Activated CD8-positive, alpha-beta T cell treated with anti-CD3 and anti-CD28 coated beads for 36 hours (primary cell): ENCODE measurements around the gene TM9SF4. TPM values are rescaled to one million over a fixed set of nuclear protein-coding genes. Genes with fewer than 3 reads are reported as not detected.
A peak's percentile ranks its signal among the peaks of the same experiment; 100 is the strongest.
"Not testable (repeated sequence)": the region's sequence is repeated elsewhere in the genome, so short reads cannot be mapped to it uniquely, and the experiment has no call there.

ENCODE experiments used
- ATAC-seq: fragments of 200-7000 bp; cut with Tn5 transposase; one replicate; pipeline ENCODE4 v1.10.0; 2021; ENCODE audit warnings: mild to moderate bottlenecking, moderate library complexity
- CTCF ChIA-PET: fragments of 350-600 bp; sonication (Branson Sonifier 250); formaldehyde crosslinking; loops from one replicate; lab custom pipeline; 2021; ENCODE audit warnings: antibody characterized with exemption; lab: Charles Lee
- POLR2A ChIA-PET: fragments of 350-600 bp; sonication (Branson Sonifier 250); formaldehyde crosslinking; loops from one replicate; lab custom pipeline; 2021; ENCODE audit warnings: antibody characterized with exemption; lab: Charles Lee
- DNase-seq: peaks from one replicate; pipeline ENCODE4 v3.0.0-alpha.2; 2020
- H3K27ac Mint-ChIP-seq: one replicate; pipeline ENCODE4 v1.8.0; 2021; ENCODE audit warnings: mild to moderate bottlenecking, mixed read lengths
- H3K27me3 Mint-ChIP-seq: one replicate; pipeline ENCODE4 v1.8.0; 2021; ENCODE audit warnings: mixed read lengths
- H3K36me3 Mint-ChIP-seq: one replicate; pipeline ENCODE4 v1.8.0; 2021; ENCODE audit warnings: low read depth, mixed read lengths
- H3K4me1 Mint-ChIP-seq: one replicate; pipeline ENCODE4 v1.8.0; 2021; ENCODE audit warnings: low read depth, mixed read lengths
- H3K4me3 Mint-ChIP-seq: one replicate; pipeline ENCODE4 v1.8.0; 2021; ENCODE audit warnings: mild to moderate bottlenecking, moderate library complexity, mixed read lengths
- H3K9me3 Mint-ChIP-seq: one replicate; pipeline ENCODE4 v1.8.0; 2021; ENCODE audit warnings: mixed read lengths
- CTCF ChIP-seq: fragments of 200-600 bp; IDR thresholded peaks from one replicate; pipeline ENCODE4 v1.8.0; 2022; ENCODE audit warnings: antibody characterized with exemption, mild to moderate bottlenecking
- intact Hi-C: fragments of 100-400 bp; cut with micrococcal nuclease; formaldehyde crosslinking; loops from one replicate; pipeline ENCODE4 v1.10.0; 2022
- total RNA-seq, 2 experiments: library from RNA; stranded (reverse); gene quantifications; one replicate each; pipeline ENCODE4 v1.2.3, GENCODE V29; 2021

The TM9SF4 gene
- total RNA-seq, 2 experiments from 2014 or later = 36.5 to 39.5 TPM

GRCh38 chr20:32164984-32165735 lies 55.6 kb downstream of the TM9SF4 start:
- intact Hi-C loops = no loop called here
- no peak for ATAC-seq
- no peaks in the 10 kb centered on the region for H3K27me3 Mint-ChIP-seq
- peaks cover 44% of the 10 kb centered on the region for H3K36me3 Mint-ChIP-seq
- ChIA-PET POLR2A (no interaction called here), CTCF (no interaction called here)
- DNase-seq = no peak
- no peak overlapping the region for H3K27ac Mint-ChIP-seq
- no peak overlapping the region for H3K4me3 Mint-ChIP-seq
- no peaks in the 10 kb centered on the region for H3K4me1 Mint-ChIP-seq
- TF ChIP-seq CTCF = no peak
- no peaks in the 10 kb centered on the region for H3K9me3 Mint-ChIP-seq

- DNase-seq = no peak
- ATAC-seq = no peak
- intact Hi-C loops = no loop called here
- no peak overlapping the region for H3K4me3 Mint-ChIP-seq
- ChIA-PET POLR2A (no interaction called here), CTCF (no interaction called here)
- no peaks in the 10 kb centered on the region for H3K4me1 Mint-ChIP-seq
- no peaks in the 10 kb centered on the region for H3K9me3 Mint-ChIP-seq
- no peak for TF ChIP-seq CTCF
- no peaks in the 10 kb centered on the region for H3K27me3 Mint-ChIP-seq
- peak overlapping the region; percentile 30 for H3K27ac Mint-ChIP-seq
- H3K36me3 Mint-ChIP-seq = peaks cover 41% of the 10 kb centered on the region
Measured at GRCh38 chr20:32165836-32166545, 56.5 kb downstream of the TM9SF4 start.

- no peak for TF ChIP-seq CTCF
- POLR2A ChIA-PET = no interaction called here
- no peak for ATAC-seq
Measured at GRCh38 chr20:32167552-32167951, 58.0 kb downstream of the TM9SF4 start.

GRCh38 chr20:32168184-32168910 lies 58.8 kb downstream of the TM9SF4 start:
- ATAC-seq (no peak), DNase-seq (no peak)
- Mint-ChIP-seq H3K9me3 (no peaks in the 10 kb centered on the region), H3K27ac (no peak overlapping the region), H3K27me3 (no peaks in the 10 kb centered on the region), H3K4me1 (no peaks in the 10 kb centered on the region), H3K36me3 (peaks cover 25% of the 10 kb centered on the region), H3K4me3 (no peak overlapping the region)
- ChIA-PET CTCF (no interaction called here), POLR2A (no interaction called here)
- no peak for TF ChIP-seq CTCF
- intact Hi-C loops = no loop called here

More at GRCh38 chr20:32167552-32167951, 58.0 kb downstream of the TM9SF4 start:
- no peak for DNase-seq
- CTCF ChIA-PET = no interaction called here
- intact Hi-C loops = no loop called here
- Mint-ChIP-seq H3K27me3 (no peaks in the 10 kb centered on the region), H3K4me1 (no peaks in the 10 kb centered on the region), H3K36me3 (peaks cover 27% of the 10 kb centered on the region), H3K9me3 (no peaks in the 10 kb centered on the region), H3K4me3 (no peak overlapping the region), H3K27ac (no peak overlapping the region)

GRCh38 chr20:32177696-32178095 lies 68.2 kb downstream of the TM9SF4 start:
- H3K27ac Mint-ChIP-seq, H3K9me3 Mint-ChIP-seq: not testable (repeated sequence)

More at GRCh38 chr20:32177696-32178095, 68.2 kb downstream of the TM9SF4 start:
- ATAC-seq, H3K27me3 Mint-ChIP-seq, CTCF ChIA-PET, H3K36me3 Mint-ChIP-seq, DNase-seq, intact Hi-C loops, H3K4me3 Mint-ChIP-seq, H3K4me1 Mint-ChIP-seq: not testable (repeated sequence)
- POLR2A ChIA-PET = interaction anchor here (0.6 kb wide), 1 partner anchor 195 kb away, joined by 3 read pairs; no protein-coding TSS in a partner anchor
